Measurements from ENCODE around the gene ETV3.

DNA sequence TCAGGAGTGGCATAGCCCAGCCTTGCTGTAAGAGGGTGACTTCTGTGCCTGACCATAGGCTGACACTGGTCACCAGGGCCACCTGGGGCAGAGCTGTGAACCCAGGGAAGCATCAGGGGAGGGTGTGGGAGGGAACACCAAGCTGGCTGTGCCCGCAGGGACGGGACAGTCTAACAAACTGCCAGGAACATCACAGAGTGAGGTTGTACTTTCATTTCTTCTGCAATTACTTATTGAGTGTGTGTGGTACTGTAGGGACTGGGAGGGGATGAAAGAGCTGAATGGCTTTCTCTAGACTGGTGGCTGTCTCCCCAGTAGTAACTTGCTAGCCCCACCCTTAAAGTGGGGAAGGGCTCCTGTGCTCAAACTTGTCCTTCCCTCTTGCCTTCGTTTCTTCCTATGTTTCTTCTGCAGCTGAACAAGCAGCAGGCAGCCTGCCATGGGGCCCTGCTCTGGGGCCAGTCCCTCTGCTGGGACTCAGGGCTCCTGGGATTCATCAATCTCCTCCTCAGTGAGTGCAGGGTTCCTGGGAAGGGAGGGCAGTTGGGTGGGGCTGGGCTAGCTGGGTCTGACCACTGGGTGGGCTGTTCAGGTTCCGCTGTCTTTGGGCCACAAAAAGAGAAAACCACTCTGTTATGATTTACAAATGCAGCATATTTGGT is 39.7 kb upstream of the ETV3 start:
- TF ChIP-seq POLR2A (IDR thresholded peaks at IDR 0.05), result no peak
- TF ChIP-seq, protein P1, sequence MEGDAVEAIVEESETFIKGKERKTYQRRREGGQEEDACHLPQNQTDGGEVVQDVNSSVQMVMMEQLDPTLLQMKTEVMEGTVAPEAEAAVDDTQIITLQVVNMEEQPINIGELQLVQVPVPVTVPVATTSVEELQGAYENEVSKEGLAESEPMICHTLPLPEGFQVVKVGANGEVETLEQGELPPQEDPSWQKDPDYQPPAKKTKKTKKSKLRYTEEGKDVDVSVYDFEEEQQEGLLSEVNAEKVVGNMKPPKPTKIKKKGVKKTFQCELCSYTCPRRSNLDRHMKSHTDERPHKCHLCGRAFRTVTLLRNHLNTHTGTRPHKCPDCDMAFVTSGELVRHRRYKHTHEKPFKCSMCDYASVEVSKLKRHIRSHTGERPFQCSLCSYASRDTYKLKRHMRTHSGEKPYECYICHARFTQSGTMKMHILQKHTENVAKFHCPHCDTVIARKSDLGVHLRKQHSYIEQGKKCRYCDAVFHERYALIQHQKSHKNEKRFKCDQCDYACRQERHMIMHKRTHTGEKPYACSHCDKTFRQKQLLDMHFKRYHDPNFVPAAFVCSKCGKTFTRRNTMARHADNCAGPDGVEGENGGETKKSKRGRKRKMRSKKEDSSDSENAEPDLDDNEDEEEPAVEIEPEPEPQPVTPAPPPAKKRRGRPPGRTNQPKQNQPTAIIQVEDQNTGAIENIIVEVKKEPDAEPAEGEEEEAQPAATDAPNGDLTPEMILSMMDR (IDR thresholded peaks at IDR 0.05), result no peak
- TF ChIP-seq POLR2AphosphoS5 (IDR thresholded peaks at IDR 0.05), result no peak
